Measurements from ENCODE around the gene LIF. TPM values are rescaled to one million over a fixed set of nuclear protein-coding genes. Genes with fewer than 3 reads are reported as not detected.
A peak's percentile ranks its signal among the peaks of the same experiment; 100 is the strongest.

The LIF gene
- total and polyA plus RNA-seq, 4 donors: 0.08 to 0.10 (median 0.09) TPM; not detected in 1

- Histone ChIP-seq H3K27ac (ENCODE audit: low read depth in 1 of 2, low read length in 2 of 2) (no peak overlapping the region), H3K4me3 (ENCODE audit: low read depth in 1 of 3, low read length in 3 of 3) (peak overlapping the region in 1 of 3 donors; percentile 47), H3K27me3 (ENCODE audit: control insufficient read depth in 4 of 4, insufficient read depth in 4 of 4, low read length in 3 of 4) (peaks cover 0 to 7% (median 2%) of the 10 kb centered on the region in 4 donors), H3K9me3 (ENCODE audit: control insufficient read depth in 4 of 4, low read length in 3 of 4) (no peaks in the 10 kb centered on the region), H3K4me1 (ENCODE audit: control insufficient read depth in 4 of 4, insufficient read depth in 4 of 4, low read length in 3 of 4) (peaks cover 3 to 19% (median 13%) of the 10 kb centered on the region in 4 donors), H3K9ac (ENCODE audit: low read depth in 1 of 2, low read length in 2 of 2) (no peak overlapping the region), H3K36me3 (ENCODE audit: control insufficient read depth in 4 of 4, insufficient read depth in 3 of 4, low read depth in 1 of 4, low read length in 3 of 4) (no peaks in the 10 kb centered on the region)
- DNase-seq (ENCODE audit: low spot score): no peak
- no peak for TF ChIP-seq GABPA (IDR thresholded peaks at IDR 0.05 in 1 of 2, conservative IDR thresholded peaks at IDR 0.05 in 1 of 2)
- no peak for TF ChIP-seq HNF4G (IDR thresholded peaks at IDR 0.05)
- no peak for TF ChIP-seq FOXA2 (IDR thresholded peaks at IDR 0.05)
- no peak for TF ChIP-seq YY1 (IDR thresholded peaks at IDR 0.05)
- TF ChIP-seq RAD21 (IDR thresholded peaks at IDR 0.05): no peak
- no peak for TF ChIP-seq EGR1 (IDR thresholded peaks at IDR 0.05; ENCODE audit: low read depth in 2 of 2)
- TF ChIP-seq, protein P1, sequence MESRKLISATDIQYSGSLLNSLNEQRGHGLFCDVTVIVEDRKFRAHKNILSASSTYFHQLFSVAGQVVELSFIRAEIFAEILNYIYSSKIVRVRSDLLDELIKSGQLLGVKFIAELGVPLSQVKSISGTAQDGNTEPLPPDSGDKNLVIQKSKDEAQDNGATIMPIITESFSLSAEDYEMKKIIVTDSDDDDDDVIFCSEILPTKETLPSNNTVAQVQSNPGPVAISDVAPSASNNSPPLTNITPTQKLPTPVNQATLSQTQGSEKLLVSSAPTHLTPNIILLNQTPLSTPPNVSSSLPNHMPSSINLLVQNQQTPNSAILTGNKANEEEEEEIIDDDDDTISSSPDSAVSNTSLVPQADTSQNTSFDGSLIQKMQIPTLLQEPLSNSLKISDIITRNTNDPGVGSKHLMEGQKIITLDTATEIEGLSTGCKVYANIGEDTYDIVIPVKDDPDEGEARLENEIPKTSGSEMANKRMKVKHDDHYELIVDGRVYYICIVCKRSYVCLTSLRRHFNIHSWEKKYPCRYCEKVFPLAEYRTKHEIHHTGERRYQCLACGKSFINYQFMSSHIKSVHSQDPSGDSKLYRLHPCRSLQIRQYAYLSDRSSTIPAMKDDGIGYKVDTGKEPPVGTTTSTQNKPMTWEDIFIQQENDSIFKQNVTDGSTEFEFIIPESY (IDR thresholded peaks at IDR 0.05): no peak
- no peak for TF ChIP-seq SP1 (IDR thresholded peaks at IDR 0.05)
- TF ChIP-seq, protein P2, sequence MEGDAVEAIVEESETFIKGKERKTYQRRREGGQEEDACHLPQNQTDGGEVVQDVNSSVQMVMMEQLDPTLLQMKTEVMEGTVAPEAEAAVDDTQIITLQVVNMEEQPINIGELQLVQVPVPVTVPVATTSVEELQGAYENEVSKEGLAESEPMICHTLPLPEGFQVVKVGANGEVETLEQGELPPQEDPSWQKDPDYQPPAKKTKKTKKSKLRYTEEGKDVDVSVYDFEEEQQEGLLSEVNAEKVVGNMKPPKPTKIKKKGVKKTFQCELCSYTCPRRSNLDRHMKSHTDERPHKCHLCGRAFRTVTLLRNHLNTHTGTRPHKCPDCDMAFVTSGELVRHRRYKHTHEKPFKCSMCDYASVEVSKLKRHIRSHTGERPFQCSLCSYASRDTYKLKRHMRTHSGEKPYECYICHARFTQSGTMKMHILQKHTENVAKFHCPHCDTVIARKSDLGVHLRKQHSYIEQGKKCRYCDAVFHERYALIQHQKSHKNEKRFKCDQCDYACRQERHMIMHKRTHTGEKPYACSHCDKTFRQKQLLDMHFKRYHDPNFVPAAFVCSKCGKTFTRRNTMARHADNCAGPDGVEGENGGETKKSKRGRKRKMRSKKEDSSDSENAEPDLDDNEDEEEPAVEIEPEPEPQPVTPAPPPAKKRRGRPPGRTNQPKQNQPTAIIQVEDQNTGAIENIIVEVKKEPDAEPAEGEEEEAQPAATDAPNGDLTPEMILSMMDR (IDR thresholded peaks at IDR 0.05; ENCODE audit: low read depth, low read length, missing input control): no peak
- TF ChIP-seq RXRA (IDR thresholded peaks at IDR 0.05): no peak
- no peak for TF ChIP-seq REST (IDR thresholded peaks at IDR 0.05)
- no peak for TF ChIP-seq HNF4A (conservative IDR thresholded peaks at IDR 0.05)
- TF ChIP-seq, protein P3, sequence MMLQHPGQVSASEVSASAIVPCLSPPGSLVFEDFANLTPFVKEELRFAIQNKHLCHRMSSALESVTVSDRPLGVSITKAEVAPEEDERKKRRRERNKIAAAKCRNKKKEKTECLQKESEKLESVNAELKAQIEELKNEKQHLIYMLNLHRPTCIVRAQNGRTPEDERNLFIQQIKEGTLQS (IDR thresholded peaks at IDR 0.05): no peak
- TF ChIP-seq NR2F2 (IDR thresholded peaks at IDR 0.05): no peak
- TF ChIP-seq, protein P4, sequence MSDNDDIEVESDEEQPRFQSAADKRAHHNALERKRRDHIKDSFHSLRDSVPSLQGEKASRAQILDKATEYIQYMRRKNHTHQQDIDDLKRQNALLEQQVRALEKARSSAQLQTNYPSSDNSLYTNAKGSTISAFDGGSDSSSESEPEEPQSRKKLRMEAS (IDR thresholded peaks at IDR 0.05): no peak
- TF ChIP-seq JUND (IDR thresholded peaks at IDR 0.05): no peak
- WGBS: 22% methylated on average over 15 of the region's 15 CpGs
Observed at GRCh38 chr22:30246814-30247376, 336 bp upstream of the LIF start.

Data from liver (tissue), 9 donors.